NCI-H128 (cell line): Measurements from ENCODE around the gene FASN.

Experiments used
- DNase-seq: peaks from one replicate; lab custom pipeline; 2025; ENCODE audit not compliant: unreplicated experiment; lab: John Stamatoyannopoulos, UW

Gene FASN

DNA sequence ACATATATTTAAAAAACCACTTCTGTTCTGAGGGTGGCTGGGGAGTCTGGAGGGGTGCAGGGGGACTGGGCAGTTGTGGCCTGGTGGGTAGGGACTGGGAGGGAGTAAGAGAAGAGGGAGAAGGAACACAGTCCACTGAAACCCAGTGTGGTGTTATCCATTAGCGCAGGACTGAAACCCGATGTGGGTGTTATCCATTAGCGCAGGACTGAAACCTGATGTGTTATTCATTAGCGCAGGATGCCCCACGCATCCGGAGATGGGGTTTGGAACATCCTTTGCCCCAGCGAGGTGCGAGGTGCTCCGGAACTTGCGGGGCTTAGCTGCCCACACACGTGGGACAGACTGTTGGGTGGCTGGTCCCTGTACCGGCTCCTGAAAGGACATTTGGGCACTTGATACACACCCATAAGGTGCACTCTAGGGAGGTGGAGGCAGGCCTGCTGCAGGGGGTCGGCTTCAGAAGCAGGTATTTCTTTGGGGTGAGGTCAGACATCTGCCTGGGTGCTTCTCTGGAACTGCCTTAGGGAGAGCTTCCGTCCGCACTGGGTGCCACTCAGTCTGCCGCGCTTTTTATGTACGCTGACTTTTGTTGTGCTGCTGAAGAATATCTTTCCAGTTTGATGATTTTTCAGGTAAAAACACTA is 20.3 kb upstream of the FASN start:
- DNase-seq, result no peak

DNA sequence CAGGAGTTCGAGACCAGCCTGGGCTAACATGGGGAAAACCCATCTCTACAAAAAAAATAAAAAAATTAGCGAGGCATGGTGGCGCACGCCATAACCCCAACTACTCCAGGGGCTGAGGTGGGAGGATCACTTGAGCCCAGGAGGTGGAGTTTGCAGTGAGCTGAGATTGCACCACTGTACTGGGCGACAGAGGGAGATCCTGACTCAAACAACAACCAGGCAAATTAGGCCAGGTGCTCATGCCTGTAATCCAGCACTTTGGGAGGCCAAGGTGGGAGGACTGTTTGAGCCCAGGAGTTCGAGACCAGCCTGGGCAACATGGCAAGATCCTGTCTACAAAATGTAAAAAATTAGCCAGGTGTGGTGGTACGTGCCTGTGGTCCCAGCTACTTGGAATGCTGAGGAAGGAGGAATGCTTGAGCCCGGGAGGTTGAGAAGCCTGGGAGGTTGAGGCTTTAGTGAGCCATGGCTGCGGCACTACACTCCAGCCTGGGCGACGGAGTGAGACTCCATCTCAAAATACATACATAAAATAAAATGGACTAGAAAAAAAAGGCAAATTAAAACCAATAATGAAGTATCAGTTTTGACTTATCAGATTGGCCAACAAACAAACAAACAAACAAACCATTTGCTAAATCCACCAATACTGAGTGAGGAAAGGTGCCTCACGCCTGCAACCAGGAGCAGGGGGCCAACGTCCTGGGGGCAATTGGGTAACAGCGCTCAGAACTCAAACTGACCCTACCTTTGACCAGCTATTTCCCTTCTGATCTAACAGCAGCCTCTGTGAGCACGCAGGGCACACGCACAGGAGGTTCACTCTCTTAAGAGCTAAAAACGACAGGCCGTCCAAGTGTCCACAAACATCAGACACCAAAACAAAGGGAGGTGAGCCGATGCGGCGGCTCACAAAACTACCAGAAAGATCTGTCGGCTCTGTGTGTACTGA is 19.4 kb upstream of the FASN start:
- no peak for DNase-seq

DNA sequence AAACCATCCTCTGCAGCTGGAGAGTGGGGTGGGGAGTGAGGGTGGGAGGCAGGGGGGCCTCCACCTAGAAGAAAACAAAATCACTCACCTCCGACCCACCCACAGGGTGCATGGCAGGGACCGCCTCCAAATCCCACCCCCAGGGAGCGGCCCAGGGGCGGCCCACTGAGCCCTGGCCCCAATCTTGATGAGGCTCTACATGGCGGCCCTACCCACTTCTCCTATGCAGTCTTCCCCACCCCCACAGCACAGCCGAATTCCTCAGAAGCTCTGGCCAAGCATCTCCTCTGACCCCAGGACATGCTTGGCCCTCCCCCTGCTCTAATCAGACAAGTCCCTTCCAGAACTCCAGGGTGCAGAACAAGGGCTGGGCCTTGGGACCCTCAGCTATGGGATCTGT is 18.2 kb upstream of the FASN start:
- no peak for DNase-seq

DNA sequence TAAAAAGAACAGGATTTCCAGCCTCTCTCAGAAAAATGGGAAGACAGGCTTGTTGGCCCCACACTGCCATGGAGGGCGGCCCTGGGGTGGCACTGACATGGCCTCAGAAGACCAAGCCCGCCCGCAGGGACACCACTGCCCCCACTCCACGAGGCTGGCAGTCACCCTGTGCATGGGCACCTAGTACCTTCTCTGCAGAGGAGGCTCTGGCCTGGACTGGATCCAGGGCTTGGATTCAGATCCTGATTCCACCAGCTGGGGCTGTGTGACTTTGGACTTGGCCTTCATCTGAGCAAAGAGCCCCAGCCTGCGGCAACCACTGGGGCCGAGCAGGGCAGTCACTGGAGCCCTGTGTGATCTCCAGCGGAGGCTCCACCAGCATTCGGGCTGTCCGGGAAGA is 16.8 kb upstream of the FASN start:
- no peak for DNase-seq

GRCh38 chr17:82114447-82114846 is 16.4 kb upstream of the FASN start:
- DNase-seq, result no peak

GRCh38 chr17:82113941-82114340 is 15.9 kb upstream of the FASN start:
- DNase-seq, result no peak

DNA sequence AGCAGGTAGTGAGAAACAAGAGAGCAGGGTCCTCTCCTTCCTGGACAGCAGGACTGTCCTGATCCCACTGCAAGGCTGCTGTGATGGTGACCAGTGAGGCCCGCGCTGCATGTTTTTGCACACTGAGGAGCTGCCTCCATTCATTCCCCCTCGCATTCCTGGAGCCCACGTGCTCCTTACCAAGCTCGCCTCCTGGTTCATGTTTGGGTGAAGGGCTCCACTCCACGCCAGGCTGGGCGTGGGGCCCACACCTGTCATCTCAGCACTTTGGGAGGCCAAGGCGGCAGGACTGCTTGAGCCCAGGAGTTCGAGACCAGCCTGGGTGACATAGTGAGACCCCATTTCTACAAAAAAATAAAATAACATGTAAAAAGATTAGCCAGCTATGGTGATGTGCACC is 15.4 kb upstream of the FASN start:
- no peak for DNase-seq

DNA sequence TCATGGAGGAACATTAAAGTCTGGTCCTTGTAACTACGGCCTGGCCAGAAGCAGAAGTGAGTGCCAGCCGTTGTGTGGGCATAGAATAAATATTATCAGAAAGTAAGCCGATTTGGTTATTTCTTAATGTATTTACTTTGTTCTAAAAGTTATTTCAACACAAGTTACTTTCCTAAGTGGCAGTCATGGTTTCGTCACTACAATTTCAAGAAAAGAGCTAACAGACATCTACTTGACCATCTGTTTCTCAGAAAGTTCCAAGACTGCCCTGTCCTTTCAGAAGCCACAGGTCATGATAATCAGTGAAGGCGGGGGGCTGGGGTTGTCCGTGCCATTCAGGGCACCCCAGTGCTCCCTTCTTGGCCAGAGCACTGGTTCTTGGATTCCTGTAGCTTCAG is 14.9 kb upstream of the FASN start:
- no peak for DNase-seq

GRCh38 chr17:82112181-82112913 is 14.3 kb upstream of the FASN start:
- no peak for DNase-seq

DNA sequence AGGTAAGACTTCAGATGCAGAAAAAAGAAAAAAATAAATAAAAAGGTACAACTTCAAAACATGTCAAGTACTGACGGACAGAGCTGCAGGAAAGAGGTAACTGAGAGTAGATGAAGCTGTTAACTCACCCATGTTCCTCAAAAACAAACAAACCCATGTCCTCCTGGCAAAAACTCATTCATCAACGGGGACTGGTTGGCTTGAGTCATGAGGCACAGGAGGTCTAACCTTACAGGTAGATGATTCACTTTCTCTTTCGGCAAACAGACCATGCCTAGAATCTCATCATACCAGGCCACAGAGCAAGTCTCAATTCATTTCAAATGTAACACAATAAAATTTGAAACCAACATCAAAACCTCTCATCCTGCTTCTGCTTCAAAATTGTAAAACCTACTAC is 12.3 kb upstream of the FASN start:
- no peak for DNase-seq

DNA sequence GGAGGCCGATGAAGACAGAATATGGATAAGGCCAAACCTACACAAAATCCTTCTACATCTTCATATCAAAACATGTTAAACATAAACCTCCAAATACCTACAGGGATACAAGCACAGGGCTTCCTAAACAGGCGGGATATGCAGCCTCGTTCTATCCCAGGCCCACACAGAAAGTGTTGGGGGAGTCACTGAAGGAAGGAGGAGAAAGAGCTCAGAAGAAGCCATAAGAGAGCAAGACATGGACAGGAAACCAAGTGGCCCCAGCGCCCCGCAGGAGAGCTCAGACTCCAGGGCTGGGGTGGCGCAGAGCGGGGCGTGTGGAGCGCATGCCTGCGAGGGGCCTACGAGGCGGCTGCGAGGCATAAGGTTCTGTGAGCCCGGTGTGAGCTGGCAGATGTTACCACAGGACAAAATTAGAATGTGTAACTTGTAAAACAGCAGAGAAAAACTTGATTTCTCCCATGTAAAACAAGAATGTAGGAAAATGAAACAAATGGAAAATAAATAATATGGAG is 11.0 kb upstream of the FASN start:
- no peak for DNase-seq

DNA sequence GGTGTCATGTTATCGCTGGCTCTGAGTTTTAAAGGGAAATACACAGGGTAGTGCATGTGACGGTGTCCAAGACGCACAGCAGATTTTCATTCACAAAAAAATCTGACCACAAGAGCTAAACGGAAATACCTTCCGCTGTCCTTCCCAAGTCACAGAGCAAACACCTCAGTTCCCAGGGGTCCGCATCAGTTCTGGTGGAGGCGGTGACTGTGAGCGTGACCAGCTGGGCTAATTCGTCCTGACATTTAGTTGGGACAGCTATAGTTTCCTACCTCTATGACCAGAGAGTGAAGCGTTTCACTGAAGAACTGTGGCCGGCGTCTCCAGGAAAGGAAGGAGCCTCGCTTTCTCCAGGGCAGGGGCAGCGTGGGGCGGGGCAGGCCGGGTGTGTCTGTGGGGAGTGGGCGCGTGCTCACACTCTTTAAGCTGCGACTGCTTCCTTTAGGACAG is 10.5 kb upstream of the FASN start:
- no peak for DNase-seq

- DNase-seq, result no peak
Observed at GRCh38 chr17:82108038-82108437, 10.0 kb upstream of the FASN start.

GRCh38 chr17:82107341-82107860 is 9.4 kb upstream of the FASN start:
- DNase-seq, result no peak

DNA sequence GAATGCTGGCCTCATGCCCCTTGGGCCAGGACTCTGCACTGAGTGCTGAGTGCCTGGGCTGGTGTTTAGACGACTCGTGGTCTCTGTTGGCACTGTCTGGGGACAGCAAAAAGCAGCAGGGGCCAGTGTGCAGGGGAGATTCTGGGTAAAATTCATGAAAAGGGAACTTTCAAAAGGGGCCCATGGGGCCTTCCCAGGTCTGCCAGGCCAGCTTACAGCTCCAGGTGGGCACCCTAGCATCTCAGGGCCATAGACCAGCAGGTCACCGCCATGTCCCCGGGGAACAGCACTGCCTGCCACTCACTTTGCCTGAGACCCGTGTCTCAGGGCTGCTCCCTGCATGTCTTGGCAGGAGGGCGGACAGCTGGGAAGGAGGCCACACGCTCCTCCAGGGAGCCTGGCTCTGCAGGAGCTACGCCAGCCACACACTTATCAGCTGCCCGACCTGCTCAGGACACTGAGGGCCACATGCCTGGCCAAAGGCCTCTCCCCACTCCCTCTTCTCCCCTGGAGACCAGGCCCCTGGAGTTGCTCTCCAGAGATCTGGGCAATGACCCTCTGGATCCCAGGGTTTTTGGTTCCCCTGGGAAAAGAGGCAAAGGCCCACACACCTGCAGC is 8.8 kb upstream of the FASN start:
- DNase-seq, result no peak

- no peak for DNase-seq
Observed at GRCh38 chr17:82105882-82106687, 8.0 kb upstream of the FASN start.

DNA sequence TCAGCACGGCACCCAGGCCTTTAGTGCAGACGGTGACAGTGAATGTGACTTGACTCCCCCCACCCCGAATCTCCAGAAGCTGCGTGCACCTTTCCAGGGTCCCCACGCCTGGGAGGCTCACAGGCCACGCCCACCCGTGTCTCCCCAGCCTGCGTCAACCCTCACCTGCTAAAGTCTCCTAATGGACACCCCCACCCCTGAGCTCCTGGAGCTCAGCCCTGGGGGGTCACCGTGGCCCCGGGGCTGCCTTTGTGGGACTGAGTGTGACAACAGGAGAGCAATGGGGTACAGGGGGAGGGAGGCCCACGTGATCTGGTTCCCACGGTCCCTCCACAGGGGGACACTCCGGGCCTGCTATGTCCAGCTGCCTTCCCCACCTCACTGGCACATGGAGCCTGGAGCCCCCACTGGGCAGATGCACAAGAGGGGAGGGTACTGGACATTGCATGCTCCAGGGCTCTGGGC is 7.4 kb upstream of the FASN start:
- DNase-seq, result no peak

GRCh38 chr17:82104797-82105416 is 6.9 kb upstream of the FASN start:
- DNase-seq, result no peak
